ENCODE measurements around the gene FSD2.
A peak's percentile ranks its signal among the peaks of the same experiment; 100 is the strongest.
"Not testable (repeated sequence)": the region's sequence is repeated elsewhere in the genome, so short reads cannot be mapped to it uniquely, and the experiment has no call there.

Gene FSD2

DNA sequence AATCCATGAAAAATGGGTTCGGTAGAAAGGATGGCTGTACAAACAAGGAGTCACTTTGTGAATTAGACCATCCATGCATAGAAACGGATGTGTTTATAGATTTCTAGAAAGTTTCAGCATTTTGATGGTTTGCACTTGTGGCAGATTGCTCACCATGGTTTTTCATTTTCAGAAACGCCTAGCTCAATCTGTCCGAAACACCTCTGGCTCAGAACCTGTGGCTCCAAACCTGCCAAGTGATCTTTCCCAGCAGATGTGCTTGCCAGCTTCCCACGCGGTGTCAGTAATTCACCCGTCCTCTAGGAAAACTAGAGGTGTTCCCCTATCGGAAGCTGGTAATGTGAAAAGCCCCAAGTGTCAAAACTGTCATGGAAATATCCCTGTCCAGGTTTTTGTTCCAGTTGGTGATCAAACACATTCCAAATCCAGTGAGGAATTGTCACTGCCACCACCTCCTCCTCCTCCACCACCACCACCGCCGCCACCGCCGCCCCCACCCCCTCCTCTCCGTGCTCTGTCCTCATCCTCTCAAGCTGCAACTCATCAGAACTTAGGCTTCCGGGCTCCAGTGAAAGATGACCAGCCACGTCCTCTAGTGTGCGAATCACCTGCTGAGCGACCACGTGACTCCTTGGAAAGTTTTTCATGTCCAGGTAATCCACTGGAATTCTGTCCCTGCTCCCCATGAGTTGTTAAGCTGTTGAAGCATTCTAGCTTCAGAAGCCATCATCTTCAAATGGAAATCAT lies 24.7 kb upstream of the FSD2 start:
- DNase-seq (ENCODE audit: low read depth, low spot score) = no peak

DNA sequence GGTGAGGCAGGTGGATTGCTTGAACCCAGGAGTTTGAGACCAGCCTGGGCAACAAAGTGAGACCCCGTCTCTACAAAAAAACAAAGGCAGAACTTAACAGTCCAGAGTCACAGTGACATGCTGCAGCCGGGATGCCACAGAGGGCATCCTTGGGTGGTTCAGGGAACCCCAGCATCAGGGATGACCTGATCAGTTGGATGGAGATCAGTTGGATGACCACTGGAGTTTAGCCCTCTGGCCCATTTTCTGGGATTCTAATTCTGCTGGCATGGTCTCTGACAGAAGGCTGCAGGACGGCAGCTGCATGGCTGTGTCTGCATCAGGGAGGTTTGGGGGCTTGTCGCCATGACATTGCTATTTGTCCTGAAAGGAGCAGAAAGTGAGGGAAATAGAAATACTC lies 23.4 kb upstream of the FSD2 start:
- DNase-seq (ENCODE audit: low read depth, low spot score) = no peak

DNA sequence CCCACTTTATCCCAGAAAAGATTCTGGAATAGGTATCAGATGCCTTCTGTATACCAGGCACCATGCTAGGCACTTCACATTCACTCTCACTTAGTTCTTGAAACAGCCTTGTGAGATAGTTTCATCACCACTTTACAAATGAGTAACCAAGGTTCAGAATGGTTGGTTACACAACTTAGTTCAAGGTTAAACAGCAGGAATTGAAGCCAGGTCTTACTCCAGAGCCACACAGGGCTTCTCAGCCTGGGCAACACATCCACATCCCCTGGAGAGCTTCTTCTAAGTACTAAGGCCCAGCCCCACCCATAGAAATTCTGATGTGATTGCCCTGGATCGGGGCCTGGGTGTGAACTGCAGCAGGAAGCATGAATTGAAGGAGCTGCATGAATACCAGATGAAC lies 22.2 kb upstream of the FSD2 start:
- no peak for DNase-seq (ENCODE audit: low read depth, low spot score)

DNA sequence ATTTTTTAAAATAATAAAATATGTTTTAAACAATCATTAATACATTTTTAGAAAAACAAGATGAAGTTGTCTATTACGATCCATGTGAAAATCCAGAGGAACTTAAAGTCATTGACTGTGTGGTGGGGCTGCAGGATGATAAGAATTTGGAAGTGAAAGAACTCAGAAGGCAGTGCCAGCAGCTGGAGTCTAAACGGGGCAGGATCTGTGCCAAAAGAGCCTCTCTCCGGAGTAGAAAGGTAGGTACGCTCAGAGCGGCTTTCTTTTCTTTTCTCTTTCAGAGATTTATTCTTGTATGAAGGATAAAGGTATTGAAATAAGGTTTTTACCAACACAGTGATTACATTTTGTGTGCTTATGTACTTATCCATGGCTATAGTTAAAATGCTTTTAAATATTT lies 17.2 kb upstream of the FSD2 start:
- DNase-seq (ENCODE audit: low read depth, low spot score) = no peak

DNA sequence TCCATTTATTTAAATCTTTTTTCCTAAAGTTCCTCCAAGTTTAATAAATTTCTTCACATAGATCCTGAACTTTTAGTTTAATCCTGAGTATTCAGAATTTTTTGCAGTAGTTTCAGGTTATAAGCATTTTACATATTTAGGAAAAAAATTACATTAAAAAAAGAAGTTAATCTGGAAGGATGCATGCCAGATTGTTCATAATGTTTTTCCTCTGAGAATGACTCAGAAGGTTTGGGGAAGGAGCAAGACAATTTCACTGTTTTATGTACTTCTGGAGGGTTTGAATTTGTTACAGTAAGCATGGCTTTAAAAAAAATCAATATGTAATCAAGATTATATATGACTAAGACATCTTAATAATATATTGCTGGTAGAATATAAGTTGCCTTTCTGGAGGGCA lies 16.0 kb upstream of the FSD2 start:
- DNase-seq (ENCODE audit: low read depth, low spot score) = not testable (repeated sequence)

DNA sequence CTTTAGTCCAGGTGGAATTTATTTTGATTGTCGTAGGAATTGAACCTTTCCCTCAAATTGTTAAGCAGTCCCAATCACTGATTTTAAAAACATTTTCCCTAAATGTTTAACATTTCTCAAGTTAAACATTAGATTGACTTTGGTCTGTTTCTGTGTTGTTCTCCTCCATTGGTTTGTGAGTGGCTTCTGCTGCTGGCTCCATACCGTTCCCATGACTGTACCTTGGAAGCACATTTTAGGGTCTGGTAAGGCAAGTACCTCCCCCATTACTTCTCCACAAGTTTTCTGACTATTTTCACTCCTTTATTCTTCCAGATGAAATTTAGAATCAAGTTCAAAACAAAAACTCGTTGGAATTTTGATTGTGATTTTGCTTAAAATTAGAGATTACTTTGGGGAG lies 15.5 kb upstream of the FSD2 start:
- not testable (repeated sequence) for DNase-seq (ENCODE audit: low read depth, low spot score)

DNA sequence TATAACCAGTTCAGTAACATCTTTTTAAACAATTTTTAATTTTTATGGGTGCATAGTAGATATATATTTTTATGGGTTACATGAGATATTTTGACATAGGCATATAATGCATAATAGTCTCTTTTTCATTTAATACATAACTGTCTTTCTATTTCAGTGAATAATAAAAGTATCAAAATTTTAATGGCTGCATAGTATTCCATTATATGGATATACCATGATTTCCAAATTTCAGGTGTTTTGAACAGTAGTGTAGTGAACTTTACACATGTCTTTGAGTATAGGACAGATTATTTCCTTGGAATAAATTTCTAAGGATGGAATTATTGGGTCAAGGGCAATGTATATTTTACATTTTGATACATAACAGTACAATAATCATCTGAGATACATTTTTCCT lies 14.3 kb upstream of the FSD2 start:
- DNase-seq (ENCODE audit: low read depth, low spot score) = no peak

DNA sequence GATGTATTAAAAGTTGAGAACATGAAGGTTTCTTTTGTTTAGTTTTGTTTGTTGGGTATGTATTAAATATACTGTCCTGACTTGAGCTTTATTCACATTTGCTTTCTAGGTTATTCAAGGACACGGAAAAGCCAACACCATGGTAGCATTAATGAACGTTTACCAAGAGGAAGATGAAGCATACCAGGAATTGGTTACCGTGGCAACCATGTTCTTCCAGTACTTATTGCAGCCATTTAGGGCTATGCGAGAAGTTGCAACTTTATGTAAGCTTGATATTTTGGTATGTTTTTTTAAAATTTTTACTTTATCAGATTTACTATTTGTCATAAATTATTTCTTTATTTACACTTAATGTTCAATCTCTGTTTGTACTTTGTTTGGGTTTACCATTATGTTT lies 7.1 kb upstream of the FSD2 start:
- no peak for DNase-seq (ENCODE audit: low read depth, low spot score)

DNA sequence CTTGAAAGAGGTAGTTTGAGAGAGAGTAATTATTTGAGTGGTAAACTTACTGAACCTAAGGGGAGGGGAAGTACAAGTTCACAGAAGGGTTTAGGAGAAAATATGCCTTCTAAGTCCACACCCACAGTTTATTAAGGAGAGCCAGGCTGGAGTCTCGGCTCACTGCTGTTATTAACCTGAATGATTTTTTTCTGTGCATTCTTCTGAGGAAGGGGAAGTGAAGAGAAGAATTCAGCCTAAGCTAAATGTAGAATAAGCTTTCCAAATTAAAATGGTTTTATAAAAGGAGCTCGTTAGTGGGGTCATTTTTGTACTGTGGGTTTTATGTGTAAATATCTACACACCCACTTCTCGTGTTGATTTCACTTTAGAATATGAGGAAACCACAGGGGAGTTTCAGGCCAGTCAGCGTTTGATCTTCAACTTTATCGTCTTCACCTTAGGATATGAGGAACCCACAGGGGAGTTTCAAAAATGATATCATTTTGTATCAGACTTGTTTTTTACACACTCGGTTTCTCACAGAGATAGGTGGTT lies 5.1 kb upstream of the FSD2 start:
- DNase-seq (ENCODE audit: low read depth, low spot score) = no peak

DNA sequence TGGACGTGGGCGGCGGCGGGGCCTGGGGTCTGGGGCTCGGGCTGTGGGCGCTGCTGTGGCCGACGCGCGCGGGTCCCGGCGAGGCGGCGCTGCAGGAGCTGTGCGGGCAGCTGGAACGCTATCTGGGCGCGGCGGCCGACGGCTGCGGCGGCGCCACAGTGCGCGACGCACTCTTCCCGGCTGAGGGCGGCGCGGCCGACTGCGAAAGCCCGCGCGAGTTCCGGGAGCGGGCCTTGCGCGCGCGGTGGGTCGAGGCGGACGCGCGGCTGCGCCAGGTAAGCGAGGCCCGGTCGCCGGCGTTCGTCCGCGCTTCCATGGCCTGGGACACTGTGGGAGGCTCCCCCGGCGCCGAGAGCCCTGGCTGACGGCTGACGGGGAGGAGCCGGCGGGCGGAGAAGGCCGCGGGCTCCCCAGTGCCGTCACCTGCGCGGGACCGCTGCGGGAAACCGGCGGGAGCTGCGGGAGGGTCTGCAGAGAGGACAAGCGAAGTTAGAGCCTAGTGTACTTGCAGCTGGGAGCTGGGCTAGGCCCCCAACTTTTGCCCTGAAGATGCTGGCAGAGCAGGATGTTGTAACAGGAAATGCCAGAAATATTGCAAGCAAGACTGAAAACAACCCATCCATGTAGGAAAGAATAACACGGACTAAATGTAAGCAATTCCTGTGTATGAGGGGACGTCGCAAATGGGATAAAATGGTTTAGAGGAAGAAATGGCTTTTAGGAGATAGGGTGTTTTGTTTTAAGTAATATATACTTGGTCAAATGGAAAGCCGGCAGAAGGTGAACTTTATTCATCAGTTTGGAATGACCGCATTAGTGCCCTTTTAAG lies 4.4 kb upstream of the FSD2 start:
- peak; percentile 54 for DNase-seq (ENCODE audit: low read depth, low spot score)

DNA sequence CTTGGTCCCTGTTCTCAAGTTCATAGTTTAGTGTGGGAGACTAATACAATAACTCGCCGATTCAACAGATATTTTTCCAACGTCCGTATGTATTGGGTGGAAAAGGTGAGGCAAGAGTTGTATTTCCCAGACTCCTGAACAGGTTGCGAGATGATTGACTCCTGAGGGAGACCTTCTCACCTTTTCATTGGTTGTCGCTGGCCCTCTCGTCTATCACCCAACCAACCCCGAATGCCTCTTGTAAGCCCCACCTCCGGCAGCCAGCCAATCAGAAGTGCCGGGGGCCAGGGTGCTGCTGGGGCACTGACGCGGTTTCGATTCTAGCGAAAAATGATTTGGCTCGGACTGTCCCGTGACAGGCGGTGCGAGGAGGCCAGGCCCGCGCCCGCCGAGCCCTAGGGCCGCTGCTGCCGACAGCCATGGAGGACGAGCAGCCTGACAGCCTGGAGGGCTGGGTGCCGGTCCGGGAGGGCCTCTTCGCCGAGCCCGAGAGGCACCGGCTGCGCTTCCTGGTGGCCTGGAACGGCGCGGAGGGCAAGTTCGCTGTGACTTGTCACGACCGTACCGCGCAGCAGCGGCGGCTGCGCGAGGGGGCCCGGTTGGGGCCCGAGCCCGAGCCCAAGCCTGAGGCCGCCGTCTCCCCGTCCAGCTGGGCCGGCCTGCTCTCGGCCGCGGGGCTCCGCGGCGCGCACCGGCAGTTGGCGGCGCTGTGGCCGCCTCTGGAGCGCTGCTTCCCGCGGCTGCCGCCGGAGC lies 3.6 kb upstream of the FSD2 start, which contains the start of gene WHAMM:
TSS of gene WHAMM (plus strand) at position 321 of the 753 bp plus-strand sequence. CDS start at position 420, 99 bp downstream.
- peak; percentile 98 for DNase-seq (ENCODE audit: low read depth, low spot score)

DNA sequence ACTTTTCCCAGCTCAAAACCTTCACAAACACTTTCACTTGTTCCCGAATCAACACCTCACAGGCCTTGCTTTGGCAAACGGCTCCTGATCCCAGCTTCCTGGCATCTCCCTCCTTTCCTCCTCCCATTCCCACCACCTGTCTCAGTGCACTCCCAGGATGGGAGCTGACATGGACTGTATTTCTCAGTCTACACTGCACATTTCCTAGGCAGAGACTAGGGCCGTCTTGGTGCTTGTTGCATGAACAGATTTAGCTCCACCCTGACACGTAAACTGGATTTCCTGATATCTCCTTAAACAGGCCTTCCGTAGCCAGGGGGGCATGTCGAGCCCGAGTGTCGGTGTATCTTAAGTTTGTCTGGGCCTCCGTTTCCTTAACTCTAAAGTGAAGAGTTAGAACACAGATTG lies 2.8 kb upstream of the FSD2 start:
- no peak for DNase-seq (ENCODE audit: low read depth, low spot score)

DNA sequence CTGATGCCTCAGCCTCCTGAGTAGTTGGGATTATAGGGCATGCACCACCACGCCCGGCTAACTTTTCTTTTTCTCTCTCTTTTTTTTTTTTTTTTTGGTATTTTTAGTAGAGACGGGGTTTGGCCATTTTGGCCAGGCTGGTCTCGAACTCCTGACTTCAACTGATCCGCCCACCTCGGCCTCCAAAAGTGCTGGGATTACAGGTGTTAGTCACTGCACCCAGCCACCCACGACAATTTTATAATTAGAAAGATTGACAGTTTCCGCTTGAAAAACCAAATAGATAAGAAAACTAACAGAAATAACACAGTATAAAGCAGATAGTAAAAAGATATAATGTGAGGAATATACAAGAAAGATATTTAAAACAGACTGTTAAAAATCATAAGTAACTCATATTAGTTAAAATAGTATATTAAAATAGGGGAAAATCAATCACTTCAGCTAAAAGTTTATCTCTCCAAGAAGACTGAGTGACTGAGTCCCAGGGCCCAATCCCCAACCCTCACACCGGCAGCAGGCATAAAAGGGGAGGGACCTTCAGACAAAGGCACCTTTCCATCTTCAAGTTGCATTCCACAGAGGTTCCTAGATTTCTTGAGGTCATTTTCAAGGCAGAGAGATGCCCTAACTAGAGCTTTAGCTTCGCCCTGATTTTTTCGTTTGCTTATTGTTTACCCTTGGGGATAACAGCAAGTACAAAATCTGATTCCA lies 2.2 kb upstream of the FSD2 start:
- no peak for DNase-seq (ENCODE audit: low read depth, low spot score)

DNA sequence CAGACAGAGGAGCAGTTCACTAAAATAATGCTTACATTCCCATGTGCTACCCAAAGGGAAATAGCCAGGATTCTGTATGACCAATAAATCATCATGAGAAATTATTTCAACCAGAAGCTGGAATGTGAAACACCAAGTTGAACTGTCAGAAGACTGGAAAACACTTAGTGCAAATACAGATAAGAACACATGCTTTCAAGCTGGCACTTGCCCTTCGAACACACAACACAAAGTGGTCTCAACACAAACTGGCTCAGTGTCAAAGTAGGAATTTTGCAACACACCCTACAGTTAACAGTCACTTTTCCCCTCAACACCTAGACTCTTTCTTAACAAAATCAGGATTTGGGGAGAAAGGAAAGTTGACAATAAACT lies 1.3 kb downstream of the FSD2 start:
- no peak for DNase-seq (ENCODE audit: low read depth, low spot score)

DNA sequence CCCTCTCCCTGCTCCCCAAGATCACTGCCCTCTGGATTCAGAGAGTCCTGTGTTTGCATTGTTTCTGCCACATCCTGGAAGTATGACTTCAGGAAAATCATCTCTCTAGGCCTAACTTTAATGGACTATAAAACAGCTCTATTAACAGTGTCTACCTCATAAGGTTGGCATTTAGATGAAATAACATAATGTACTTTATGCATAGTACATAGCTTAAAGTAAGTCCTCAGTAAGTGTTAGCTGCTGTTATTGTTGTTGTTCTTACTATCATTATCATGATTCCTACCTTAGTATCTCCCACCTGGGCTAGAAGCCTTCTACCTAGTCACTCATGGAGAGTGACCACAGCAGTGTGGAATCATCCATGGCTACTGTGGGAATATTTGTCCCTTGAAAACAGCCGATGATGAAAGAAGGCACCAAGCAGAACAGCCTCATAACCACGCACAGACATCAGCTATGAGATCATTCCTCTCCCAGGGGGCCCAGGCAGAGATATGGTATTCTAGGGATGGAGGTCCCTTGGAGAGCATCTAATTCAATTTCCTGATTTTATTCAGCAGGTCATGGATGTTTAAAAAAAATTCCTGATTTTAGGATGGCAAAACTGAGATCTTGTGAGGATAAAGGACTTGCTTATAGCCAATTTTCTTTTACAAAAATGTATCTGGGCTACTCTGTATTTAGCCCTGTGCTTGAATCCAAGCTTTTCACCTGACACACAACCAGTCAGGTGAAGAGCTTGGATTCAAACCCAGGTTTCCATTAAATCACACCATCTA lies 1.9 kb downstream of the FSD2 start:
- no peak for DNase-seq (ENCODE audit: low read depth, low spot score)

DNA sequence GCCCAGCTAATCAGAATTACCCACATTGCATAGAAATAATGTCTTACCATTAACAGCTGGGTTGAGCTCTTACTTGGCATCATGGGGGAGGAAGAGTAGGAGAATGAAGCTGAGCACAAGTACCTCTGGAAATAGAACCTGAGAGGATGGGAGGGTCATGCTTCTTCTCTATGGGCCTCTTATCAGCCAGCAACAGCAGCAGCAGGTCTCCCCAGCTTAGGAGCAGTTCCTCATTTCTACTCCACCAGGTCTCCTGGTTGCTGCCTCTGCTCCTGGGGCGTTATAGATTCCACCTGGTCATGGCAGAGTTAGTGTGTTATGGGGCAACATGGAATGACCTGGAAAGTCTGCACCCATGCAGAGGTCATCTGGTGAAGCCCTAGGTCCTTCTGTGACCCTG lies 3.4 kb downstream of the FSD2 start:
- no peak for DNase-seq (ENCODE audit: low read depth, low spot score)

DNA sequence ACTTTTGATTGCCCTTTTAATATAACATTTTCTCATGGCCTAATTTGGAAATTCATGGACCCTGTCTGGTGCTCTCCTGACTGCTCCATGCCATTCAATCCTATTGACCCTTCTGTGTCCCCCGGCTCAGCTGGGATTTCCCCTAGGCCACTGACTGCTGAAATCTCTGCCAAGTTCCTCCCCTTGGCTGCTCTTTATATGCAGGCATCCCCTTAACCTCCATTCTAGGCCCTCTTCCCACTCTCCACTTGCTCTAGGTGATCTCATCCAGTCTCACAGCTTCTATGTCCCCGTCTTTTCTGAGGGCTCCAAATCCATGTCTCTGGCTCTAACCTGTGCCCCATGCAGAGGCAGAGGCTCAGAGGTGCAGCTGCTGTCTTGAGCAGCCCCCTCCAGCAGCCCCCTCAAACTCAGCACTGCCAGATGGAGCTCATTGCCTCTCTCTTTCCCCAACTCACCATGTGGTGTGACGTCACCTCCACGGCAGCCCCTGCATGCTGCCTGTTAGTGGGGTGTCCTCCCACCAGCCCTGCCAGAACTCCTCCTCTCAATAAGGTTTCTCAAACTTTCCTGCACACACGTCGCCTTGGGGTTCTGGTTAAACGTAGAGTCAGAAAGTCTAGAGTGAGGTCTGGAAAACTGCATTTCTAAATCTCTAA lies 6.6 kb downstream of the FSD2 start:
- DNase-seq (ENCODE audit: low read depth, low spot score) = no peak

DNA sequence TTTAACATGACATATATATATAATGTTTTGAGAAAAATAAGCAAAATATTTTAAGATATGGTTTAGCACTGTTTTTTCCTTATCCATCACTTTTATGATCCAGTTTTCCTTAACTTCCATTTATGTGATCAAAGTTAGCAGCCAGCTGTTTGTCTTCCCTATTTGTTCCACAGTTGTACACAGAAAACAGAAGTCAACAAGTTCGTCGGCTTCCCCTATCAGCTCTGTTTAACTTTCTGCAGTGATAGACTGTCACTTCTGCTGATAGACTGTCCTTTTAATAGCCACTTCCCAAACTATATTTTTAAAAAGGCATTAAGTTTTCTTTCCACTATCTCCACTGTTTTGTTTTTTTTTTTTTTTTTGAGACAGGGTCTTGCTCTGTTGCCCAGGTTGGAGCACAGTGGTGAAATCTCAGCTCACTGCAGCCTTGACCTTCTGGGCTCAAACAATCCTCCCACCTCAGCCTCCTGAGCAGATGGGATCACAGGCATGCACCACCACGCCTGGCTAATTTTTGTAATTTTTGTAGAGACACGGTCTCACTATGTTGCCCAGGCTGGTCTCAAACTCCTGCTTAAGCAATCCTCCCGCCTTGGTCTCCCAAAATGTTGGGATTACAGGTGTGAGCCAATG lies 7.2 kb downstream of the FSD2 start:
- no peak for DNase-seq (ENCODE audit: low read depth, low spot score)

DNA sequence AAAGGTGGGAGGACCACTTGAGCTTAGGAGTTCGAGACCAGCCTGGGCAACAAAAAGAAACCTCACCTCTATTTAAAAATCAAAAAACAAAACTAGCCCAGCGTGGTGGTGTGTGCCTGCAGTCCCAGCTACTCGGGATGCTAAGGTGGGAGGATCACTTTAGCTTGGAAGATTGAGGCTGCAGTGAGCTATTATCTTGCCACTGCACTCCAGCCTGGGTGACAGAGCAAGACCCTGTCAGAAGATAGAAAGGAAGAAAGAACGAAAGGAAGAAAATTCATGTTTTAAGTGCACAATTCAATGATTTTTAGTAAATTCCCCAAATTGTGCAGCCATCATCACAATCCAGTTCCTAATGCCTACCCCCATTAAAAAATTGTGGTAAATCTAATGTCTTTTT lies 7.8 kb downstream of the FSD2 start:
- no peak for DNase-seq (ENCODE audit: low read depth, low spot score)

DNA sequence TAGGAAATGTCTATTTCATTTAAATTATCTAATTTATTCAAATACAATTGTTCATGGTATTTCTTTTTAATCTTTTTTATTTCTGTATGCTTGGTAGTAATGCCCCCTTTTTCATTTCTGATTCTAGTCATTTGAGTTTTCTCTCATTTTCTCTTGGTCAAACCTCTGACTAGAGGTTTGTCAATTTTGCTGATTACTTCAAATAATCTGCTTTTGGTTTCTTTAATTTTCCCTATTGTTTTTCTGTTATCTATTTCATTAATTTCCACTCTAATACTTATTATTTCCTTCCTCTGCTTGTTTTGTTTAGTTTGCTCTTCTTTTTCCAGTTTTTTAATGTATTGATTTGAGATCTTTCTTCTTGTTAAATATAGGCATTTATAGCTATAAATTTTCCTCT lies 12.1 kb downstream of the FSD2 start:
- DNase-seq (ENCODE audit: low read depth, low spot score) = no peak

All from ELF-1 (cell line).